Lung (tissue), 12 donors: Measurements from ENCODE around the gene NCR2. TPM values are rescaled to one million over a fixed set of nuclear protein-coding genes. Genes with fewer than 3 reads are reported as not detected.

Experiments used
- ATAC-seq: fragments of 200-7000 bp; cut with Tn5 transposase; one replicate; pipeline ENCODE4 v1.9.1; 2020; ENCODE audit warnings: moderate number of reproducible peaks; ENCODE audit not compliant: insufficient read depth, low FRiP score
- DNase-seq, 3 donors: peaks; one replicate each; pipeline ENCODE4 v3.0.0-alpha.2; 2013 to 2017
- H3K27ac ChIP-seq, 2 donors: one replicate each; pipeline ENCODE4 v1.5.1; 2013; ENCODE audit warnings: mild to moderate bottlenecking in 2 of 2, moderate library complexity in 2 of 2, control low read depth in 1 of 2, inconsistent platforms in 1 of 2, low read depth in 1 of 2, low read length in 1 of 2
- H3K27me3 ChIP-seq, 3 donors: one replicate each; pipeline ENCODE4 v1.5.1; 2013; ENCODE audit warnings: low read length in 2 of 3; ENCODE audit not compliant: control insufficient read depth in 3 of 3, insufficient read depth in 3 of 3
- H3K36me3 ChIP-seq, 4 donors: one replicate each; pipeline ENCODE4 v1.5.1; 2013; ENCODE audit warnings: low read length in 4 of 4, mild to moderate bottlenecking in 1 of 4, moderate library complexity in 1 of 4; ENCODE audit not compliant: control insufficient read depth in 4 of 4, insufficient read depth in 4 of 4
- H3K4me1 ChIP-seq, 5 donors: one replicate each; pipeline ENCODE4 v1.5.1; 2013; ENCODE audit warnings: low read length in 5 of 5, mild to moderate bottlenecking in 2 of 5, moderate library complexity in 1 of 5; ENCODE audit not compliant: control insufficient read depth in 5 of 5, insufficient read depth in 5 of 5
- H3K4me3 ChIP-seq: one replicate; pipeline ENCODE4 v1.5.1; 2013; ENCODE audit warnings: mild to moderate bottlenecking, control low read depth, moderate library complexity
- H3K9ac ChIP-seq, 2 donors: one replicate each; pipeline ENCODE4 v1.5.1; 2013; ENCODE audit warnings: low read length in 2 of 2, control low read depth in 1 of 2; ENCODE audit not compliant: insufficient read depth in 1 of 2
- H3K9me3 ChIP-seq, 4 donors: one replicate each; pipeline ENCODE4 v1.5.1; 2013; ENCODE audit warnings: low read length in 3 of 4, mild to moderate bottlenecking in 1 of 4, moderate library complexity in 1 of 4; ENCODE audit not compliant: control insufficient read depth in 4 of 4, insufficient read depth in 3 of 4
- CTCF ChIP-seq: IDR thresholded peaks from 2 replicates; pipeline ENCODE4 v1.5.1; 2012; ENCODE audit warnings: mild to moderate bottlenecking; ENCODE audit errors: control extremely low read depth, extremely low read depth
- WGBS, 2 donors: extraction: QIAGEN DNeasy Blood & Tissue Kit; methylation state at CpG; one replicate each; pipeline ENCODE4 v1.1.7; 2013; 5-methylcytosine and 5-hydroxymethylcytosine counted together
- polyA plus RNA-seq, 2 donors: library from polyadenylated mRNA; stranded (reverse); fragments of 200-250 nt; gene quantifications; one replicate each; pipeline ENCODE4 v1.2.1, GENCODE V29; 2013
- total RNA-seq, 2 donors: library from RNA; depleted of rRNA in 1 of 2; stranded (reverse); fragments of >200 nt in 1 of 2; gene quantifications; one replicate each; pipeline ENCODE4 v1.2.1, GENCODE V29; 2014 to 2021
- donor health status: control.
- donor health status: control.
- donor health status: Bipolar disorder and iron deficiency.
- donor health status: healthy.
- donor health status: DM: yes; HTN: yes; CAD: no.

NCR2 gene
- total and polyA plus RNA-seq, 4 donors, result not detected

GRCh38 chr6:41306187-41306854 lies 29.1 kb upstream of the NCR2 start:
- H3K27me3 ChIP-seq, result peaks cover 0 to 2% (median 0%) of the 10 kb centered on the region in 3 donors
- DNase-seq, result peak in 2 of 3 donors; percentile 52 to 65

GRCh38 chr6:41315203-41315602 lies 20.2 kb upstream of the NCR2 start:
- no peak for ATAC-seq

More at GRCh38 chr6:41306187-41306854, 29.1 kb upstream of the NCR2 start:
- WGBS, 2 donors, result 30 to 35% methylated on average over 13 of the region's 13 CpGs
- no peak for ATAC-seq
- Histone ChIP-seq H3K4me3 (no peak overlapping the region), H3K27ac (no peak overlapping the region), H3K4me1 (no peaks in the 10 kb centered on the region), H3K9ac (no peak overlapping the region), H3K36me3 (no peaks in the 10 kb centered on the region), H3K9me3 (no peaks in the 10 kb centered on the region)
- peak; percentile 34 for TF ChIP-seq CTCF

GRCh38 chr6:41315943-41316620 lies 19.3 kb upstream of the NCR2 start:
- ATAC-seq (no peak), DNase-seq (no peak)
- peaks cover 9 to 23% (median 18%) of the 10 kb centered on the region in 3 donors for H3K27me3 ChIP-seq
- 90 to 92% methylated on average over 1 of the region's 1 CpG for WGBS, 2 donors
- TF ChIP-seq CTCF, result no peak
- no peak overlapping the region for H3K27ac ChIP-seq
- no peaks in the 10 kb centered on the region for H3K9me3 ChIP-seq
- H3K9ac ChIP-seq, result no peak overlapping the region
- H3K4me1 ChIP-seq, result peaks cover 0 to 9% (median 0%) of the 10 kb centered on the region in 5 donors
- no peaks in the 10 kb centered on the region for H3K36me3 ChIP-seq
- H3K4me3 ChIP-seq, result no peak overlapping the region

More at GRCh38 chr6:41315203-41315602, 20.2 kb upstream of the NCR2 start:
- Histone ChIP-seq H3K9me3 (no peaks in the 10 kb centered on the region), H3K27me3 (peaks cover 9 to 23% (median 18%) of the 10 kb centered on the region in 3 donors), H3K9ac (no peak overlapping the region), H3K27ac (no peak overlapping the region), H3K4me1 (peaks cover 0 to 9% (median 0%) of the 10 kb centered on the region in 5 donors), H3K4me3 (no peak overlapping the region), H3K36me3 (no peaks in the 10 kb centered on the region)
- WGBS, 2 donors, result 66 to 83% methylated on average over 2 of the region's 2 CpGs
- TF ChIP-seq CTCF, result no peak
- DNase-seq, result no peak
